Liver (tissue), 9 donors: ENCODE results near the gene CEP95. TPM values are rescaled to one million over a fixed set of nuclear protein-coding genes. Genes with fewer than 3 reads are reported as not detected.

Experiments used
- DNase-seq: peaks from one replicate; pipeline ENCODE4 v3.0.0-alpha.2; 2017; ENCODE audit warnings: low spot score
- H3K27ac ChIP-seq, 2 donors: one replicate each; pipeline ENCODE4 v1.7.0; 2013; ENCODE audit warnings: inconsistent platforms in 2 of 2, low read length in 2 of 2, control low read depth in 1 of 2, low read depth in 1 of 2, mild to moderate bottlenecking in 1 of 2
- H3K27me3 ChIP-seq, 4 donors: one replicate each; pipeline versions ENCODE4 v1.6.1 to v1.7.0; 2013; ENCODE audit warnings: low read length in 3 of 4, inconsistent platforms in 1 of 4, mild to moderate bottlenecking in 1 of 4, moderate library complexity in 1 of 4; ENCODE audit not compliant: control insufficient read depth in 4 of 4, insufficient read depth in 4 of 4
- H3K36me3 ChIP-seq, 4 donors: one replicate each; pipeline versions ENCODE4 v1.6.1 to v1.7.0; 2013; ENCODE audit warnings: low read length in 3 of 4, mild to moderate bottlenecking in 3 of 4, low read depth in 1 of 4, moderate library complexity in 1 of 4; ENCODE audit not compliant: control insufficient read depth in 4 of 4, insufficient read depth in 3 of 4
- H3K4me1 ChIP-seq, 4 donors: one replicate each; pipeline versions ENCODE4 v1.6.1 to v1.7.0; 2013; ENCODE audit warnings: low read length in 3 of 4, mild to moderate bottlenecking in 3 of 4, moderate library complexity in 1 of 4; ENCODE audit not compliant: control insufficient read depth in 4 of 4, insufficient read depth in 4 of 4
- H3K4me3 ChIP-seq, 3 donors: one replicate each; pipeline versions ENCODE4 v1.6.1 to v1.7.0; 2013; ENCODE audit warnings: low read length in 3 of 3, control low read depth in 1 of 3, low read depth in 1 of 3, mild to moderate bottlenecking in 1 of 3
- H3K9ac ChIP-seq, 2 donors: one replicate each; pipeline ENCODE4 v1.7.0; 2013; ENCODE audit warnings: low read length in 2 of 2, mild to moderate bottlenecking in 2 of 2, moderate library complexity in 2 of 2, control low read depth in 1 of 2, low read depth in 1 of 2
- H3K9me3 ChIP-seq, 4 donors: one replicate each; pipeline versions ENCODE4 v1.6.1 to v1.7.0; 2013; ENCODE audit warnings: low read length in 3 of 4; ENCODE audit not compliant: control insufficient read depth in 4 of 4
- ATF3 ChIP-seq: IDR thresholded peaks from 2 replicates; pipeline ENCODE4 v1.6.1; 2016; ENCODE audit warnings: antibody characterized with exemption
- CTCF ChIP-seq: fragments of 150-350 bp; IDR thresholded peaks from 2 replicates; pipeline ENCODE4 v1.5.1; 2017; ENCODE audit warnings: improper control_type of control experiment, low read depth, low read length; ENCODE audit not compliant: missing input control
- EGR1 ChIP-seq, 2 donors: IDR thresholded peaks; 2 replicates each; pipeline ENCODE4 v1.6.1; 2016 to 2018; ENCODE audit warnings: antibody characterized with exemption in 2 of 2, low read depth in 2 of 2
- FOXA1 ChIP-seq: IDR thresholded peaks from 2 replicates; pipeline ENCODE4 v1.6.1; 2016; ENCODE audit warnings: antibody characterized with exemption
- FOXA2 ChIP-seq: IDR thresholded peaks from 2 replicates; pipeline ENCODE4 v1.6.1; 2016; ENCODE audit warnings: antibody characterized with exemption
- GABPA ChIP-seq, 2 donors: IDR thresholded peaks in 1 of 2; conservative IDR thresholded peaks in 1 of 2; 2 replicates each; pipeline ENCODE4 v1.6.1; 2016; ENCODE audit warnings: antibody characterized with exemption in 2 of 2, mild to moderate bottlenecking in 1 of 2, moderate library complexity in 1 of 2
- HNF4A ChIP-seq, 2 donors: conservative IDR thresholded peaks; 2 replicates each; pipeline ENCODE4 v1.6.1; 2016; ENCODE audit warnings: antibody characterized with exemption in 2 of 2, mild to moderate bottlenecking in 2 of 2
- HNF4G ChIP-seq: IDR thresholded peaks from 2 replicates; pipeline ENCODE4 v1.6.1; 2016; ENCODE audit warnings: antibody characterized with exemption
- JUND ChIP-seq, 2 donors: IDR thresholded peaks; 2 replicates each; pipeline ENCODE4 v1.6.1; 2016; ENCODE audit warnings: antibody characterized with exemption in 2 of 2
- NR2F2 ChIP-seq: IDR thresholded peaks from 2 replicates; pipeline ENCODE4 v1.6.1; 2016; ENCODE audit warnings: antibody characterized with exemption
- RAD21 ChIP-seq, 2 donors: IDR thresholded peaks; 2 replicates each; pipeline ENCODE4 v1.6.1; 2016; ENCODE audit warnings: antibody characterized with exemption in 2 of 2, mild to moderate bottlenecking in 2 of 2
- RXRA ChIP-seq, 2 donors: IDR thresholded peaks; 2 replicates each; pipeline ENCODE4 v1.6.1; 2017 to 2018; ENCODE audit warnings: antibody characterized with exemption in 2 of 2, mild to moderate bottlenecking in 1 of 2
- SP1 ChIP-seq: IDR thresholded peaks from 2 replicates; pipeline ENCODE4 v1.6.1; 2018; ENCODE audit warnings: antibody characterized with exemption, mild to moderate bottlenecking
- TAF1 ChIP-seq: conservative IDR thresholded peaks from 2 replicates; pipeline ENCODE4 v1.6.1; 2016; ENCODE audit warnings: antibody characterized with exemption, mild to moderate bottlenecking
- YY1 ChIP-seq: IDR thresholded peaks from 2 replicates; pipeline ENCODE4 v1.6.1; 2016; ENCODE audit warnings: antibody characterized with exemption, mild to moderate bottlenecking
- ZBTB33 ChIP-seq: IDR thresholded peaks from 2 replicates; pipeline ENCODE4 v1.6.1; 2016; ENCODE audit warnings: antibody characterized with exemption
- WGBS: extraction: QIAGEN DNeasy Blood & Tissue Kit; methylation state at CpG from one replicate; pipeline ENCODE4 v1.1.7; 2013; 5-methylcytosine and 5-hydroxymethylcytosine counted together
- polyA plus RNA-seq, 2 donors: library from polyadenylated mRNA; stranded (reverse) in 1 of 2; unstranded in 1 of 2; fragments of 200-250 nt in 1 of 2; fragments of >200 nt in 1 of 2; fragmentation: Nextera tagmentation in 1 of 2; extraction: Ambion mirVana in 1 of 2; gene quantifications; one replicate each; pipeline versions ENCODE4 v1.2.1 to v1.2.3, GENCODE V29; 2013 to 2015
- total RNA-seq, 2 donors: library from RNA; depleted of rRNA; stranded (reverse); fragments of >200 nt; gene quantifications; one replicate each; pipeline ENCODE4 v1.2.3, GENCODE V29; 2014
- TF ChIP-seq, protein P1 (sequence below): IDR thresholded peaks from 2 replicates; pipeline ENCODE4 v1.6.1; 2016; ENCODE audit warnings: antibody characterized with exemption
- TF ChIP-seq, protein P2 (sequence below): IDR thresholded peaks from 2 replicates; pipeline ENCODE4 v1.6.1; 2016; ENCODE audit warnings: antibody characterized with exemption, mild to moderate bottlenecking
- donor health status: healthy.
- donor health status: healthy.
- donor health status: healthy.
- donor health status: healthy.
- donor health status: healthy.

Gene CEP95
- total and polyA plus RNA-seq, 4 donors = 5.3 to 23.3 (median 11.0) TPM

- no peaks in the 10 kb centered on the region for H3K9me3 ChIP-seq
- H3K4me1 ChIP-seq = no peaks in the 10 kb centered on the region
- no peak overlapping the region for H3K9ac ChIP-seq
- WGBS = 99% methylated on average over 1 of the region's 1 CpG
- TF ChIP-seq SP1 = no peak
- TF ChIP-seq GABPA (IDR thresholded peaks at IDR 0.05 in 1 of 2, conservative IDR thresholded peaks at IDR 0.05 in 1 of 2) = no peak
- TF ChIP-seq ATF3 = no peak
- no peak for TF ChIP-seq CTCF
- TF ChIP-seq YY1 = no peak
- TF ChIP-seq HNF4G = no peak
- TF ChIP-seq RXRA (IDR thresholded peaks at IDR 0.05) = no peak
- TF ChIP-seq HNF4A (conservative IDR thresholded peaks at IDR 0.05) = no peak
- TF ChIP-seq NR2F2 = no peak
- TF ChIP-seq ZBTB33 = no peak
- TF ChIP-seq, protein P1, sequence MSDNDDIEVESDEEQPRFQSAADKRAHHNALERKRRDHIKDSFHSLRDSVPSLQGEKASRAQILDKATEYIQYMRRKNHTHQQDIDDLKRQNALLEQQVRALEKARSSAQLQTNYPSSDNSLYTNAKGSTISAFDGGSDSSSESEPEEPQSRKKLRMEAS = no peak
- no peak for TF ChIP-seq EGR1 (IDR thresholded peaks at IDR 0.05; ENCODE audit: low read depth in 2 of 2)
- no peak for TF ChIP-seq JUND (IDR thresholded peaks at IDR 0.05)
- no peak for TF ChIP-seq TAF1
- no peak for TF ChIP-seq FOXA1
- TF ChIP-seq FOXA2 = no peak
- H3K27ac ChIP-seq = no peak overlapping the region
- no peaks in the 10 kb centered on the region for H3K27me3 ChIP-seq
- no peak for DNase-seq
- H3K36me3 ChIP-seq = peaks cover 2 to 61% (median 53%) of the 10 kb centered on the region in 4 donors
- H3K4me3 ChIP-seq = no peak overlapping the region
Measured at GRCh38 chr17:64515829-64516228, 9.1 kb downstream of the CEP95 start.

- 95% methylated on average over 6 of the region's 6 CpGs for WGBS
- H3K36me3 ChIP-seq = peaks cover 5 to 54% (median 46%) of the 10 kb centered on the region in 4 donors
Measured at GRCh38 chr17:64519601-64520000, 12.8 kb downstream of the CEP95 start.

More at GRCh38 chr17:64519601-64520000, 12.8 kb downstream of the CEP95 start:
- TF ChIP-seq YY1 = no peak
- TF ChIP-seq TAF1 = no peak
- no peak for TF ChIP-seq GABPA (IDR thresholded peaks at IDR 0.05 in 1 of 2, conservative IDR thresholded peaks at IDR 0.05 in 1 of 2)
- no peak for TF ChIP-seq HNF4G
- TF ChIP-seq, protein P2, sequence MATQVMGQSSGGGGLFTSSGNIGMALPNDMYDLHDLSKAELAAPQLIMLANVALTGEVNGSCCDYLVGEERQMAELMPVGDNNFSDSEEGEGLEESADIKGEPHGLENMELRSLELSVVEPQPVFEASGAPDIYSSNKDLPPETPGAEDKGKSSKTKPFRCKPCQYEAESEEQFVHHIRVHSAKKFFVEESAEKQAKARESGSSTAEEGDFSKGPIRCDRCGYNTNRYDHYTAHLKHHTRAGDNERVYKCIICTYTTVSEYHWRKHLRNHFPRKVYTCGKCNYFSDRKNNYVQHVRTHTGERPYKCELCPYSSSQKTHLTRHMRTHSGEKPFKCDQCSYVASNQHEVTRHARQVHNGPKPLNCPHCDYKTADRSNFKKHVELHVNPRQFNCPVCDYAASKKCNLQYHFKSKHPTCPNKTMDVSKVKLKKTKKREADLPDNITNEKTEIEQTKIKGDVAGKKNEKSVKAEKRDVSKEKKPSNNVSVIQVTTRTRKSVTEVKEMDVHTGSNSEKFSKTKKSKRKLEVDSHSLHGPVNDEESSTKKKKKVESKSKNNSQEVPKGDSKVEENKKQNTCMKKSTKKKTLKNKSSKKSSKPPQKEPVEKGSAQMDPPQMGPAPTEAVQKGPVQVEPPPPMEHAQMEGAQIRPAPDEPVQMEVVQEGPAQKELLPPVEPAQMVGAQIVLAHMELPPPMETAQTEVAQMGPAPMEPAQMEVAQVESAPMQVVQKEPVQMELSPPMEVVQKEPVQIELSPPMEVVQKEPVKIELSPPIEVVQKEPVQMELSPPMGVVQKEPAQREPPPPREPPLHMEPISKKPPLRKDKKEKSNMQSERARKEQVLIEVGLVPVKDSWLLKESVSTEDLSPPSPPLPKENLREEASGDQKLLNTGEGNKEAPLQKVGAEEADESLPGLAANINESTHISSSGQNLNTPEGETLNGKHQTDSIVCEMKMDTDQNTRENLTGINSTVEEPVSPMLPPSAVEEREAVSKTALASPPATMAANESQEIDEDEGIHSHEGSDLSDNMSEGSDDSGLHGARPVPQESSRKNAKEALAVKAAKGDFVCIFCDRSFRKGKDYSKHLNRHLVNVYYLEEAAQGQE = no peak
- TF ChIP-seq ATF3 = no peak
- no peak for TF ChIP-seq SP1
- no peak for TF ChIP-seq NR2F2
- no peak for TF ChIP-seq JUND (IDR thresholded peaks at IDR 0.05)
- no peak for TF ChIP-seq RAD21 (IDR thresholded peaks at IDR 0.05)
- TF ChIP-seq HNF4A (conservative IDR thresholded peaks at IDR 0.05) = no peak
- TF ChIP-seq CTCF = no peak
- no peak for TF ChIP-seq ZBTB33
- no peak for TF ChIP-seq EGR1 (IDR thresholded peaks at IDR 0.05; ENCODE audit: low read depth in 2 of 2)
- TF ChIP-seq FOXA2 = no peak
- no peak for TF ChIP-seq FOXA1
- TF ChIP-seq RXRA (IDR thresholded peaks at IDR 0.05) = no peak
- no peaks in the 10 kb centered on the region for H3K27me3 ChIP-seq
- no peak for DNase-seq
- H3K4me3 ChIP-seq = no peak overlapping the region
- H3K9me3 ChIP-seq = no peaks in the 10 kb centered on the region
- no peaks in the 10 kb centered on the region for H3K4me1 ChIP-seq
- no peak overlapping the region for H3K27ac ChIP-seq
- no peak overlapping the region for H3K9ac ChIP-seq
